ENCODE results near the gene ADGRF3.

The ADGRF3 gene

DNA sequence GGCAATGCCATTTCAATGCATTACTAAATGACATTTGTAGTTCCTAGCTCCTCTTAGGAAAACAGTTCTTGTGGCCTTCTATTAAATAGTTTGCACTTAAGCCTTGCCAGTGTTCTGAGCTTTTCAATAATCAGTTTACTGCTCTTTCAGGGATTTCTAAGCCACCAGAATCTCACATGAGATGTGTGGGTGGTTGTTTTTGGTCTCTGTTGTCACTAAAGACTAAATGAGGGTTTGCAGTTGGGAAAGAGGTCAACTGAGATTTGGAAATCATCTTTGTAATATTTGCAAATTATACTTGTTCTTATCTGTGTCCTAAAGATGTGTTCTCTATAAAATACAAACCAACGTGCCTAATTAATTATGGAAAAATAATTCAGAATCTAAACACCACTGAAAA, 56.6 kb downstream of the ADGRF3 start:
- TF ChIP-seq, protein P1, sequence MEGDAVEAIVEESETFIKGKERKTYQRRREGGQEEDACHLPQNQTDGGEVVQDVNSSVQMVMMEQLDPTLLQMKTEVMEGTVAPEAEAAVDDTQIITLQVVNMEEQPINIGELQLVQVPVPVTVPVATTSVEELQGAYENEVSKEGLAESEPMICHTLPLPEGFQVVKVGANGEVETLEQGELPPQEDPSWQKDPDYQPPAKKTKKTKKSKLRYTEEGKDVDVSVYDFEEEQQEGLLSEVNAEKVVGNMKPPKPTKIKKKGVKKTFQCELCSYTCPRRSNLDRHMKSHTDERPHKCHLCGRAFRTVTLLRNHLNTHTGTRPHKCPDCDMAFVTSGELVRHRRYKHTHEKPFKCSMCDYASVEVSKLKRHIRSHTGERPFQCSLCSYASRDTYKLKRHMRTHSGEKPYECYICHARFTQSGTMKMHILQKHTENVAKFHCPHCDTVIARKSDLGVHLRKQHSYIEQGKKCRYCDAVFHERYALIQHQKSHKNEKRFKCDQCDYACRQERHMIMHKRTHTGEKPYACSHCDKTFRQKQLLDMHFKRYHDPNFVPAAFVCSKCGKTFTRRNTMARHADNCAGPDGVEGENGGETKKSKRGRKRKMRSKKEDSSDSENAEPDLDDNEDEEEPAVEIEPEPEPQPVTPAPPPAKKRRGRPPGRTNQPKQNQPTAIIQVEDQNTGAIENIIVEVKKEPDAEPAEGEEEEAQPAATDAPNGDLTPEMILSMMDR (IDR thresholded peaks at IDR 0.05): no peak
- TF ChIP-seq ZFX (IDR thresholded peaks at IDR 0.05; ENCODE audit: borderline replicate concordance): no peak
- no peak overlapping the region for H3K27ac ChIP-seq

DNA sequence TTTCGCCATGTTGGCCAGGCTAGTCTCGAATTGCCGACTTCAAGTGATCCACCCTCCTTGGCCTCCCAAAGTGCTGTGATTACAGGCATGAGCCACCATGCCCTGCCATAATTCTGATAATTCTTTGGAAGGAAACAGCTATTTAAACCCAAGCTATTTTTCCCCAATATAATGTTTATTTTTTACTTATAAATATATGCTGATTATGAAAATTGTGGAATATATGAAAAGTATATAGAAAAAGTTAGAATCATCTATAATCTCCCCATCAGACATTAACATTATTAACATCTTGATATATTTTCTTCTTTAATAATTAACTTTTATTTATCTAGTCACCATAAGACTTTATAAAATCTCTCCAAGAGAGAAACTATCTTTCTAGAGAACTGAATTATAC, 60.7 kb downstream of the ADGRF3 start:
- H3K27ac ChIP-seq: no peak overlapping the region
- TF ChIP-seq, protein P1 (IDR thresholded peaks at IDR 0.05): no peak
- no peak for TF ChIP-seq ZFX (IDR thresholded peaks at IDR 0.05; ENCODE audit: borderline replicate concordance)

DNA sequence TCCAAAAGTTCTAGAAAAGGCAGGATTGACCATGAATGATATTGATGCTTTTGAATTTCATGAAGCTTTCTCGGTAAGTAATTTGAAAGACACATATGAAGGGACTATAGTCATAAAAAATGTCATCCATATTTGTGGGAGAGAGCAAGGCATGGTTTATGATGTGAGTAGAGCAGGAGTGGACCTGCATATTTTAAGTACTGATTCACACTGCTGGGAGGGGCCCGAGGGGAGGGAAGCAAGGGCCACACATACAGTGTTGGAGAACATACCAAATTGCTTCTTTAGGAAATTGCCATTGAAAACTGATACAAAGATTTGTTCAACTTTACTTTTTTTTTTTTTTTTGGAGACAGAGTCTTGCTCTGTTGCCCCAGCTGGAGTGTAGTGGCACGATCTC, 62.5 kb downstream of the ADGRF3 start:
- TF ChIP-seq, protein P1 (IDR thresholded peaks at IDR 0.05): no peak
- TF ChIP-seq ZFX (IDR thresholded peaks at IDR 0.05; ENCODE audit: borderline replicate concordance): no peak
- no peak overlapping the region for H3K27ac ChIP-seq

DNA sequence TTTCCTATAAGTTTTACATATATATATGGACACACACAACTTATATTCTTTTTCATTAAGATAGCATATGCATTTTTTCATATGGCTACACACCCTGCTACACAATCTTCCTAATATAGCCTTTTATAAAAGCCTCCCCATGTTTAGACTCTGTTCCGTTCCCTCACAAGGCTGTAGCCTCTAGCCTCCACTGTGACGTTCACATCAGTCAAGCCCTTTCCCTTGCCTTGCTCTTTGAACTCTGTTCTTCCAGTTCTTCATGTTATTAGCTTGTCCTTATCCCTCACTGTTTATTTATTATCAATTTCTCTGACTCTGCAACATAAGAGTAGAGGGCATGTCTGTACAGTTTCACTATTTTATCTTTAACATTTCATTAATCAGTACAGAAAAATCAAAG, 63.0 kb downstream of the ADGRF3 start:
- TF ChIP-seq ZFX (IDR thresholded peaks at IDR 0.05; ENCODE audit: borderline replicate concordance): no peak
- TF ChIP-seq, protein P1 (IDR thresholded peaks at IDR 0.05): no peak
- H3K27ac ChIP-seq: no peak overlapping the region

DNA sequence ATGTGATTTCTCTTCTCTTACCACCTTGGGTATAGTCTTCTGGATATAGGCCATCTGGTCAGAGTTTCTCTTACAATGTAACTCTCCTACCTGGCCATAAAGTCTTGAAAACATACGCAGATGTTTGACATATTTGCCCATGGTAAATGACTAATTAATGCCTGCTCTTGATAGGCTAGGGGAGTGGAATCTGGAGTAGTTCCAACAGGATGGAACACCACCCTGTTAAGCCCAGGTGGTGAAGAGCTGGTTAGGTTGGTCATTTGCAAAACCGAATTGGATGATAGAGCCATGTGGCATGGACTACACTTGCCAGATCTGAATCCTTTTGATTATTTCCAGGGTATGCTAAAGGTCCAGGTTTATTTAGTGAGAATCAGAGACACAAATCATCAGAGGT, 65.4 kb downstream of the ADGRF3 start:
- no peak overlapping the region for H3K27ac ChIP-seq
- TF ChIP-seq, protein P1 (IDR thresholded peaks at IDR 0.05): no peak
- no peak for TF ChIP-seq ZFX (IDR thresholded peaks at IDR 0.05; ENCODE audit: borderline replicate concordance)

DNA sequence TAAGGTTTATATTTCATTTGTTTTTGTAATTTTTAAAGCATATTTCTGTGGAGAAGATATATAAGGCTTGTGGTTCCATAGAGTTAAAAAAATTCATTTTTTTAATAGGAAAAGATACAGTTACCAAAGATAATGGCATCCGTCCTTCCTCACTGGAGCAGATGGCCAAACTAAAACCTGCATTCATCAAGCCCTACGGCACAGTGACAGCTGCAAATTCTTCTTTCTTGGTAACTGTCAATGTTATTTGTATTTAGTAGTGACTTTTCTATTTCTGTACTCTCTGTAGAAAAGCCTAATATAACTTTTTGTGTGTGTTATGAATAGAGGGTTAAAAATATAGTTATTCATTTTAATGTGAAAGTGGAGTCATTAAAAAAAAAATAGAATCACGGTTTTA, 66.7 kb downstream of the ADGRF3 start:
- H3K27ac ChIP-seq: no peak overlapping the region
- TF ChIP-seq, protein P1 (IDR thresholded peaks at IDR 0.05): no peak

DNA sequence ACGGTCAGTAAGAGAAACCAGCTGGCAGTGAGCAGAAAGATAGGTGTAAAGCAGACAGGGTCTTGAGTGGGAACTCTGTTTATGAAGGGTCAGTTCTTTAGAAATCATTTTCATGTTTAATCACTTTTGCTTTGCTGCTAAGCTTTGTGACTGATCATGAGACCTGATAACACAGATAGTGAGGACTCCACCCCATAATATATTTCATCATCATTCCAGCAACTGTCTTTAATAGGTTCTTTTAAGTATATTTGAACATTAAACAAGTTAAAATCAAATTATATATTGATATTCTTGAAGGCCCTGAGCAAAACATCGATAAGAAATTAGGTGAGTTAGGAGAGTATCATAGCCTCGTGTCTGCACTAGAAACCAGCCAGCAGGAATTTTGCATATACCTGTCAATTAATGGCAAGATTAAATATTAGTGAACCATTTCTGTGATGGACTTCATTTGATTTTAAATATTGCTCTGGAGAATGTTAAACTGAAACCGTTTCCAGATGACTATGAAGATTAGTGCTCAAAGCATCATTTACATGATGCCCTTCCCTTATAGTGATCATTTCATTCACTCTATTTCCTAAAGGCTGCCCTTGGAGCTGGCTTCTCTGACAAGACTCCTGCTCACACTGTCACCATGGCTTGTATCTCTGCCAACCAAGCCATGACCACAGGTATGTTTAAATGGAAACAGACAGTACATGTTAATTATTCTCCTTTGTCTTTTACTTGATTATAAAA, 69.9 kb downstream of the ADGRF3 start:
- TF ChIP-seq, protein P1 (IDR thresholded peaks at IDR 0.05): no peak
- TF ChIP-seq ZFX (IDR thresholded peaks at IDR 0.05; ENCODE audit: borderline replicate concordance): no peak
- no peak overlapping the region for H3K27ac ChIP-seq
